ENCODE results near the gene CWC27. TPM values are rescaled to one million over a fixed set of nuclear protein-coding genes. Genes with fewer than 3 reads are reported as not detected.

CWC27 gene
- total RNA-seq, 1 donor from 2014 or later: 9.9 TPM

DNA sequence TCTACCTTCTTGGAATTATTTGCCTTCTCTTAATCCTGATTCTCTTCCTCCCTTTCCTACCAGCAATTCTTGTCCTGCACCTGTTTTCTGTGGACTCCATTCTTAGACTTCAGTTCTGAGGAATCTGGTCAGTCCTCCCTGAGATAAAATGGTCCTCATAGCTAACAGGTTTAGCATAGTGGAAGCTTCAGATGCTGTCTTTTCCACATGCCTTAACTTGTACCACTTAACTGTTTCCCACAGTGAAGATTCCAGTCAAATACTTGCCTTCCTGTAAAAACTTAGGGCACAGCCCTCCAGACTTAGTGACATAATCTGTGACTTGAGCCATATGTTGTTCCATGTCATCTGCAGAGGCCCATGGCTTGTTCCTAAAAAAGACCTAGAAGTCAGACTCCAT is 261.3 kb downstream of the CWC27 start:
- no peak overlapping the region for H3K27ac ChIP-seq (ENCODE audit: low read depth, low read length)
- H3K9me3 ChIP-seq (ENCODE audit: control insufficient read depth in 3 of 3, low read length in 3 of 3): no peaks in the 10 kb centered on the region
- no peaks in the 10 kb centered on the region for H3K27me3 ChIP-seq (ENCODE audit: control insufficient read depth in 3 of 3, insufficient read depth in 3 of 3, low read length in 3 of 3)
- H3K4me3 ChIP-seq (ENCODE audit: low read length in 3 of 3): no peak overlapping the region
- no peaks in the 10 kb centered on the region for H3K36me3 ChIP-seq (ENCODE audit: control insufficient read depth in 3 of 3, insufficient read depth in 3 of 3, low read length in 3 of 3)
- peaks cover 4 to 5% (median 4%) of the 10 kb centered on the region in 3 donors for H3K4me1 ChIP-seq (ENCODE audit: control insufficient read depth in 3 of 3, insufficient read depth in 3 of 3, low read length in 3 of 3)
- no peak overlapping the region for H3K9ac ChIP-seq (ENCODE audit: low read depth in 1 of 3, low read length in 3 of 3)

GRCh38 chr5:65032250-65032649 is 263.5 kb downstream of the CWC27 start:
- Histone ChIP-seq H3K27ac (ENCODE audit: low read depth, low read length) (no peak overlapping the region), H3K27me3 (ENCODE audit: control insufficient read depth in 3 of 3, insufficient read depth in 3 of 3, low read length in 3 of 3) (no peaks in the 10 kb centered on the region), H3K9me3 (ENCODE audit: control insufficient read depth in 3 of 3, low read length in 3 of 3) (no peaks in the 10 kb centered on the region), H3K9ac (ENCODE audit: low read depth in 1 of 3, low read length in 3 of 3) (no peak overlapping the region), H3K4me3 (ENCODE audit: low read length in 3 of 3) (no peak overlapping the region), H3K36me3 (ENCODE audit: control insufficient read depth in 3 of 3, insufficient read depth in 3 of 3, low read length in 3 of 3) (no peaks in the 10 kb centered on the region), H3K4me1 (ENCODE audit: control insufficient read depth in 3 of 3, insufficient read depth in 3 of 3, low read length in 3 of 3) (peaks cover 5 to 14% (median 6%) of the 10 kb centered on the region in 3 donors)

GRCh38 chr5:65034029-65034812 is 265.5 kb downstream of the CWC27 start:
- no peaks in the 10 kb centered on the region for H3K36me3 ChIP-seq (ENCODE audit: control insufficient read depth in 3 of 3, insufficient read depth in 3 of 3, low read length in 3 of 3)
- H3K4me3 ChIP-seq (ENCODE audit: low read length in 3 of 3): no peak overlapping the region
- H3K27me3 ChIP-seq (ENCODE audit: control insufficient read depth in 3 of 3, insufficient read depth in 3 of 3, low read length in 3 of 3): no peaks in the 10 kb centered on the region
- peaks cover 9 to 25% (median 13%) of the 10 kb centered on the region in 3 donors for H3K4me1 ChIP-seq (ENCODE audit: control insufficient read depth in 3 of 3, insufficient read depth in 3 of 3, low read length in 3 of 3)
- no peak overlapping the region for H3K9ac ChIP-seq (ENCODE audit: low read depth in 1 of 3, low read length in 3 of 3)
- H3K27ac ChIP-seq (ENCODE audit: low read depth, low read length): no peak overlapping the region
- H3K9me3 ChIP-seq (ENCODE audit: control insufficient read depth in 3 of 3, low read length in 3 of 3): no peaks in the 10 kb centered on the region

GRCh38 chr5:65034813-65035209 is 266.1 kb downstream of the CWC27 start:
- no peaks in the 10 kb centered on the region for H3K36me3 ChIP-seq (ENCODE audit: control insufficient read depth in 3 of 3, insufficient read depth in 3 of 3, low read length in 3 of 3)

GRCh38 chr5:65035211-65036206 is 266.8 kb downstream of the CWC27 start:
- Histone ChIP-seq H3K27ac (ENCODE audit: low read depth, low read length) (peak overlapping the region; percentile 88), H3K9ac (ENCODE audit: low read depth in 1 of 3, low read length in 3 of 3) (peak overlapping the region; percentile 84 to 88 (median 87)), H3K9me3 (ENCODE audit: control insufficient read depth in 3 of 3, low read length in 3 of 3) (no peaks in the 10 kb centered on the region), H3K4me3 (ENCODE audit: low read length in 3 of 3) (peak overlapping the region; percentile 77 to 85 (median 82)), H3K27me3 (ENCODE audit: control insufficient read depth in 3 of 3, insufficient read depth in 3 of 3, low read length in 3 of 3) (no peaks in the 10 kb centered on the region), H3K36me3 (ENCODE audit: control insufficient read depth in 3 of 3, insufficient read depth in 3 of 3, low read length in 3 of 3) (no peaks in the 10 kb centered on the region), H3K4me1 (ENCODE audit: control insufficient read depth in 3 of 3, insufficient read depth in 3 of 3, low read length in 3 of 3) (peaks cover 9 to 25% (median 13%) of the 10 kb centered on the region in 3 donors)

More at GRCh38 chr5:65034813-65035209, 266.1 kb downstream of the CWC27 start:
- no peaks in the 10 kb centered on the region for H3K27me3 ChIP-seq (ENCODE audit: control insufficient read depth in 3 of 3, insufficient read depth in 3 of 3, low read length in 3 of 3)
- no peaks in the 10 kb centered on the region for H3K9me3 ChIP-seq (ENCODE audit: control insufficient read depth in 3 of 3, low read length in 3 of 3)
- peak overlapping the region; percentile 88 for H3K27ac ChIP-seq (ENCODE audit: low read depth, low read length)
- peaks cover 9 to 25% (median 13%) of the 10 kb centered on the region in 3 donors for H3K4me1 ChIP-seq (ENCODE audit: control insufficient read depth in 3 of 3, insufficient read depth in 3 of 3, low read length in 3 of 3)
- peak overlapping the region; percentile 84 to 88 (median 87) for H3K9ac ChIP-seq (ENCODE audit: low read depth in 1 of 3, low read length in 3 of 3)
- peak overlapping the region; percentile 77 to 85 (median 82) for H3K4me3 ChIP-seq (ENCODE audit: low read length in 3 of 3)

DNA sequence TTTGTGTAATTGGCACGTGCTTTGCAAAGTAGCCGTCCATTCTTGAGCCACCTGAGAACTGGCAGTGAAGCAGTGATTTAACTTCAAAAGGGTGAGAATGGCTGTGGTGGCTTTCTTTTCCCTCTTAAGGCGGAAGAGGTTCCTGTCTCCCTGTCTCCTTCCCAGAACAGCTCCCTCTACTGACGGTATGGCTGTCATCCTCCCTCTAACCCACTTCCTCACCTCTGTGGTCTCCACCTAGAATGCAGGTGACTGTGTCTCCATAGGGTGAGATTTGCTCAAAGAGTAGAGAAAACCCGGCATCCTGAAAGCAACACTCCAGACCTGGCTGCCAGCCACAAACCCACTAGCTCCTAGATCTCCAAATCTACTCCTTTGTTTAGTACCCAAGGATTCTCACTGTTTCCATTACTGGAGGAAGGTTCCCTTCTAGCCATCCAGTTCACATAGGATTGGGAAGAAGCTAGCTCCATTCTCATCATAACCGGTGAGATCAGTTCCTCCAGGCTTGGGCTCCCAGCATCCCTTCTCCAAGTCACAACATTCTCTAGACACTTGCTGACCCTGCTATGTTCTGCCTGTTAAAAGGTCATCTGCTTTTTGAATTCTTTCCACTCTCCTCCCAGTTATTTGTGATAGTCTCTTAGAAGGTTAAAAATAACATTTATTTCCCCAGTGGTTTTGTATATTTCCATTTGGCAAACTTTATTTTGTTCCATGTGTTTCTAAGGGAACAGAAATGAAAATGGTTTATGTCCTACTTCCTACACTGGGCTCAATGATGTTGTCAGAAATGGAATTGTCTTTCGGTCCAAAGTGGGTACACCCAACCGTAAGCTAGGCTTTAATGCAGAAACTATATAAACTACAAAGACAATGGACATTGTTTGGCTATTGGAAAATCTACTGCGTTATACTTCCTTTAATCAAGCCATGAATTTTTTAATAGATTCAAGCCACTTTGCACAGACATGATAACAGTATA is 269.4 kb downstream of the CWC27 start:
- H3K4me1 ChIP-seq (ENCODE audit: control insufficient read depth in 3 of 3, insufficient read depth in 3 of 3, low read length in 3 of 3): peaks cover 9 to 28% (median 13%) of the 10 kb centered on the region in 3 donors
- no peaks in the 10 kb centered on the region for H3K9me3 ChIP-seq (ENCODE audit: control insufficient read depth in 3 of 3, low read length in 3 of 3)
- H3K36me3 ChIP-seq (ENCODE audit: control insufficient read depth in 3 of 3, insufficient read depth in 3 of 3, low read length in 3 of 3): no peaks in the 10 kb centered on the region
- no peaks in the 10 kb centered on the region for H3K27me3 ChIP-seq (ENCODE audit: control insufficient read depth in 3 of 3, insufficient read depth in 3 of 3, low read length in 3 of 3)
- peak overlapping the region; percentile 71 for H3K27ac ChIP-seq (ENCODE audit: low read depth, low read length)
- no peak overlapping the region for H3K4me3 ChIP-seq (ENCODE audit: low read length in 3 of 3)
- peak overlapping the region in 1 of 3 donors; percentile 8 for H3K9ac ChIP-seq (ENCODE audit: low read depth in 1 of 3, low read length in 3 of 3)

DNA sequence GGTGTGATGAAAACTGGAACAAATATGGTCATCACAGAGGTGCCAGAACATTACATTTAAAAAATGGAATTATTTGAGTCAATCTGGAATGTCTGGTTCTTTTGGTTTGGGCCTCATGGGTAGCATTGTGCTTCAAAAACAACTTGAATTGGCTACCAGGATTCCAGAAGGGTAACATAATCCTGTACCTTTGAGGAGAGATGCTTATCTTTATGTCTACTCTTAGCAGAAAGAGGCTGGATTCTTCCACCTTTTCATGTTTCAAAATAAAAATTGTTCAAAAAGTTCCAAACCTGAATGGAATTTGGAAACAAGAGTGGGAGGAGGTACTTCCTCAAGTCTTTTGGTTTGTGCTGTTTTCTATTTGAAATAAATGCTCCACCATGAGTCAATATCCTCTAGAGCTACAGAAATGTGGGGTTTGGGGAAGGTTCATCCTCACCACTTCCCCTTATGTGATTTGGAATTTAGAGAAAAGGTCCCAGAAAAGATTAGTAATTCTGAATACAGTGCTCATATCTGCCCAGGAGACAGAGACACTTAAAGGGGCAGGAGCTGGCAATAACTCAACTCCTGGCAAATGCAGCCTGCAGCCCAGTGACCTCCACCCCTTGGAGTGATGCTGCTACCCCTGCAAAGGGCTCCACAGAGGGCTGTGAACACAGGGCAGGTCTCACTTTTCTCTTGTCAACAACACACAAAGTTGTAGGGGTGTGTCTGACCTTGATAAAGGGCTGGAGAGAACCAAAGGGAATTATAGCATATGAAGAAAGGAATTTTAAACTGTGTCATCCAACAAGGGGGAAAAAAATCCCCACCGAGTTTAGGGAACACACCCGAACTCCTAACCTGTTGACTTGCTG is 272.8 kb downstream of the CWC27 start:
- H3K9me3 ChIP-seq (ENCODE audit: control insufficient read depth in 3 of 3, low read length in 3 of 3): no peaks in the 10 kb centered on the region
- H3K27ac ChIP-seq (ENCODE audit: low read depth, low read length): peak overlapping the region; percentile 11
- H3K9ac ChIP-seq (ENCODE audit: low read depth in 1 of 3, low read length in 3 of 3): no peak overlapping the region
- peaks cover 3 to 15% (median 7%) of the 10 kb centered on the region in 3 donors for H3K4me1 ChIP-seq (ENCODE audit: control insufficient read depth in 3 of 3, insufficient read depth in 3 of 3, low read length in 3 of 3)
- no peak overlapping the region for H3K4me3 ChIP-seq (ENCODE audit: low read length in 3 of 3)
- H3K27me3 ChIP-seq (ENCODE audit: control insufficient read depth in 3 of 3, insufficient read depth in 3 of 3, low read length in 3 of 3): no peaks in the 10 kb centered on the region
- no peaks in the 10 kb centered on the region for H3K36me3 ChIP-seq (ENCODE audit: control insufficient read depth in 3 of 3, insufficient read depth in 3 of 3, low read length in 3 of 3)

DNA sequence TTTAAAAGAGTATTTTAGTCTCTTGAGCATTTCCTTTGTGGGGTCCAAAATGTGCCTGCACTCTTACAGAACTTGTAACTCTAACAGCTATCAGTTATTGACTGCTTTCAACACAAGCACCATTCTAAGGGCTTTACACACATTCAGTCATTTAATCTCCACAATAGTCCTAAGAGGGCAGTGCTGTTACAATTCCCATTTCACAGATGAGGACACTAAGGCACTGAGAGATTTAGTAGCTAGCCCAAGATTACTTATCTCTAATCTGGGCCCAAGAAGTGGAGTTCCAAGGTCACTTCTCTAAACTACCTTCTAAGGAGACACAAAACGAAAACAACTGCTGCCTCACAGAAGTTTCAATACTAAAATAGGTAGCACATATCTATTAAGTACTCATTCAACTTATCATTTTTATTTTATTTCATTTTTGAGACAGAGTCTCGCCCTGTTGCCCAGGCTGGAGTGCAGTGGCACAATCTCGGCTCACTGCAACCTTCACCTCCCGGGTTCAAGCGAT is 275.2 kb downstream of the CWC27 start:
- Histone ChIP-seq H3K27ac (ENCODE audit: low read depth, low read length) (no peak overlapping the region), H3K4me3 (ENCODE audit: low read length in 3 of 3) (no peak overlapping the region), H3K36me3 (ENCODE audit: control insufficient read depth in 3 of 3, insufficient read depth in 3 of 3, low read length in 3 of 3) (no peaks in the 10 kb centered on the region), H3K9me3 (ENCODE audit: control insufficient read depth in 3 of 3, low read length in 3 of 3) (no peaks in the 10 kb centered on the region), H3K27me3 (ENCODE audit: control insufficient read depth in 3 of 3, insufficient read depth in 3 of 3, low read length in 3 of 3) (no peaks in the 10 kb centered on the region), H3K4me1 (ENCODE audit: control insufficient read depth in 3 of 3, insufficient read depth in 3 of 3, low read length in 3 of 3) (peaks cover 0 to 2% (median 0%) of the 10 kb centered on the region in 3 donors), H3K9ac (ENCODE audit: low read depth in 1 of 3, low read length in 3 of 3) (no peak overlapping the region)

All from skeletal muscle tissue (tissue), 4 donors.